GM12801 (cell line): ENCODE data around the gene CHD9NB.

ENCODE experiments used
- CTCF ChIP-seq: IDR thresholded peaks from one replicate; pipeline ENCODE4 v1.5.1; 2011; ENCODE audit warnings: control low read depth; ENCODE audit not compliant: insufficient read length; ENCODE audit errors: extremely low read depth

Gene CHD9NB

GRCh38 chr16:52993179-52993578, 59.5 kb downstream of the CHD9NB start:
- TF ChIP-seq CTCF, result no peak

GRCh38 chr16:52991572-52991971, 61.1 kb downstream of the CHD9NB start:
- no peak for TF ChIP-seq CTCF
